ENCODE measurements around the gene HYAL3.
"Not testable (repeated sequence)": the region's sequence is repeated elsewhere in the genome, so short reads cannot be mapped to it uniquely, and the experiment has no call there.

Gene HYAL3

GRCh38 chr3:50284121-50284520 is 15.1 kb downstream of the HYAL3 start:
- not testable (repeated sequence) for H3K9ac ChIP-seq (ENCODE audit: low read length); H3K4me1 ChIP-seq (ENCODE audit: control insufficient read depth, insufficient read depth, low read length); H3K27me3 ChIP-seq (ENCODE audit: control insufficient read depth, insufficient read depth, low read length); H3K4me3 ChIP-seq (ENCODE audit: low read depth, low read length); H3K27ac ChIP-seq (ENCODE audit: low read depth, low read length); H3K9me3 ChIP-seq (ENCODE audit: control insufficient read depth, insufficient read depth, low read depth, low read length)
- peaks cover 29% of the 10 kb centered on the region for H3K36me3 ChIP-seq (ENCODE audit: control insufficient read depth, insufficient read depth, low read length)

DNA sequence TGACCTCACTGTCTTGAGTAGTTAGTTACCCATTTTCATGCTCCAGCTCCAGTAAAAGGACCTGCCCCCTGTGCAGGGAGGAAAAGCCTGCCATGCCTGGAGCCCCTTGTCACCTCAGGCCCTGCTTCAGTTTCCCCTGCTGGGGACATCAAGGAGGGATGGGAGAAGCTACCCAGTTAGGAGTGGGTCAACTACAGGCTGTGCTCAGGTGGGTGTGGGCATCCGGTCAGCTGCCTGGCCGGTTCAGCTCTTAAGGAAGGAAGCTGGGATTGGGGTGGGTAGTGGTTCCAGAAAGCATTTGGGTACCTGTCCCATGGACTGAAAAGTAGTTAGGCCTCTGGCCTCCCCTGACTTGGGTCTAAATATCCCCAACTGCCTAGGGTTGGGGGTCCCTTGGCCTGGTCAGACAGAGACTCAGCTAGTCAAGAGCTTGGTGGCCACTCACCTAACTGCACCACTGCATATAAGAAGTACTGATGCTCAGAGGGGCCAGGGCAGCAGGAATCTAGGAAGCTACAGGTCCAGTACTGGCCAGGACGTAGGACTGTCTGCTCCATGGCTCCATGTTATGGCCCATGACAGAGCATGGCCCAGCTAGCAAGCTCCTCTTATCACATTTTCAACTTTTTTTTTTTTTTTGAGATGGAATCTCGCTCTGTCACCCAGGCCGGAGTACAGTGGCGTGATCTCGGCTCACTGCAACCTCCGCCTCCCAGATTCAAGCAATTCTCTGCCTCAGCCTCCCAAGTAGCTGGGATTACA is 19.8 kb downstream of the HYAL3 start:
- no peak overlapping the region for H3K27ac ChIP-seq (ENCODE audit: low read depth, low read length)
- H3K9ac ChIP-seq (ENCODE audit: low read length): no peak overlapping the region
- H3K36me3 ChIP-seq (ENCODE audit: control insufficient read depth, insufficient read depth, low read length): no peaks in the 10 kb centered on the region
- peaks cover 12% of the 10 kb centered on the region for H3K4me1 ChIP-seq (ENCODE audit: control insufficient read depth, insufficient read depth, low read length)
- H3K27me3 ChIP-seq (ENCODE audit: control insufficient read depth, insufficient read depth, low read length): peaks cover 31% of the 10 kb centered on the region
- H3K4me3 ChIP-seq (ENCODE audit: low read depth, low read length): no peak overlapping the region
- H3K9me3 ChIP-seq (ENCODE audit: control insufficient read depth, insufficient read depth, low read depth, low read length): no peaks in the 10 kb centered on the region

GRCh38 chr3:50278880-50279224 is 20.4 kb downstream of the HYAL3 start, which contains the start of gene LSMEM2:
TSS of gene LSMEM2 (plus strand) at chr3:50279087. CDS start at chr3:50279114, 27 bp downstream.
- Histone ChIP-seq H3K4me3 (ENCODE audit: low read depth, low read length) (no peak within 1 kb of the TSS), H3K36me3 (ENCODE audit: control insufficient read depth, insufficient read depth, low read length) (no peaks in the 10 kb centered on the region), H3K4me1 (ENCODE audit: control insufficient read depth, insufficient read depth, low read length) (peaks cover 16% of the 10 kb centered on the region), H3K9ac (ENCODE audit: low read length) (no peak within 1 kb of the TSS), H3K27ac (ENCODE audit: low read depth, low read length) (no peak within 1 kb of the TSS), H3K27me3 (ENCODE audit: control insufficient read depth, insufficient read depth, low read length) (peaks cover 37% of the 10 kb centered on the region), H3K9me3 (ENCODE audit: control insufficient read depth, insufficient read depth, low read depth, low read length) (no peaks in the 10 kb centered on the region)

DNA sequence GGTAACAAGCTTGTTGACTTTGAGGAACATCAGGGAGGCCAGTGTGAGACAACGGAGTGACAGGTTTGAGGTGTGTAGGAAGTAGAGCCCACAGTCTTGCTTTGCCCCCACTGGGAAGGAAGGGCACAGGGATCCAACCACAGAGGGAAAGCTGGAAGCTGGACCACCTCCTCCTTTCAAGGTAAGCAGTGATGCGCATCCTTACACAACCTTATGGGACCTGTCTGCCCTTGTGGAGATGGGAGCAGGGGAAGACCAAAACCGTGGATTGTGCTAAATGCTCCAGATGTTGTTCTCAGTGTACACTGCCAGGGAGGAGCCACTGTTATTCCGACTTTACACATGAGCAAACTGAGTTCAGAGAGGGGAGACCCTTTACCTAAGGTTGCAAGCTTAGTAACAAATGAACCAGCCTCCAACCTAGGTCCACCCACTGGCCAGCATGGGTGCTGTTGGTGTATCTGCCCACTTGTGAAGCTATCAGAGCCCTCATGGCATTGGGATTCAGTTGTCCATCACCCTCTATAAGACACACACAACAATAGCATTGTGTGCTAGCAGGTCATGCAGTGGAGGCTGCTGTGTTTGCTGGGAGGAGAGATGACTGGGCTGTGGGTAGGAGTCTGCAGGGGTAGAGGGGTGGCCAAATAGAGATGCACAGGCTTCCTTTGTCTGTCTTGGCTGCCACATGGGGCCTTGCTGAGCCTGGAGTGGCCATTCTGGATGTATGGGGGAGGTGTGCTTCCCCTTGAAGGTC is 20.9 kb downstream of the HYAL3 start:
- H3K36me3 ChIP-seq (ENCODE audit: control insufficient read depth, insufficient read depth, low read length): no peaks in the 10 kb centered on the region
- no peak overlapping the region for H3K4me3 ChIP-seq (ENCODE audit: low read depth, low read length)
- peaks cover 42% of the 10 kb centered on the region for H3K27me3 ChIP-seq (ENCODE audit: control insufficient read depth, insufficient read depth, low read length)
- H3K9me3 ChIP-seq (ENCODE audit: control insufficient read depth, insufficient read depth, low read depth, low read length): no peaks in the 10 kb centered on the region
- H3K27ac ChIP-seq (ENCODE audit: low read depth, low read length): no peak overlapping the region
- no peak overlapping the region for H3K9ac ChIP-seq (ENCODE audit: low read length)
- peaks cover 18% of the 10 kb centered on the region for H3K4me1 ChIP-seq (ENCODE audit: control insufficient read depth, insufficient read depth, low read length)

GRCh38 chr3:50276762-50277101 is 22.5 kb downstream of the HYAL3 start:
- Histone ChIP-seq H3K27ac (ENCODE audit: low read depth, low read length) (no peak overlapping the region), H3K4me1 (ENCODE audit: control insufficient read depth, insufficient read depth, low read length) (peaks cover 23% of the 10 kb centered on the region), H3K27me3 (ENCODE audit: control insufficient read depth, insufficient read depth, low read length) (peaks cover 46% of the 10 kb centered on the region), H3K36me3 (ENCODE audit: control insufficient read depth, insufficient read depth, low read length) (no peaks in the 10 kb centered on the region), H3K9ac (ENCODE audit: low read length) (no peak overlapping the region), H3K9me3 (ENCODE audit: control insufficient read depth, insufficient read depth, low read depth, low read length) (no peaks in the 10 kb centered on the region), H3K4me3 (ENCODE audit: low read depth, low read length) (peak overlapping the region; percentile 60; the same call in 1 of the 2 replicates)

GRCh38 chr3:50275996-50276761 is 23.0 kb downstream of the HYAL3 start:
- Histone ChIP-seq H3K27me3 (ENCODE audit: control insufficient read depth, insufficient read depth, low read length) (peaks cover 46% of the 10 kb centered on the region), H3K9me3 (ENCODE audit: control insufficient read depth, insufficient read depth, low read depth, low read length) (no peaks in the 10 kb centered on the region), H3K36me3 (ENCODE audit: control insufficient read depth, insufficient read depth, low read length) (no peaks in the 10 kb centered on the region), H3K27ac (ENCODE audit: low read depth, low read length) (no peak overlapping the region), H3K9ac (ENCODE audit: low read length) (no peak overlapping the region), H3K4me1 (ENCODE audit: control insufficient read depth, insufficient read depth, low read length) (peaks cover 28% of the 10 kb centered on the region), H3K4me3 (ENCODE audit: low read depth, low read length) (peak overlapping the region; percentile 60; the same call in 1 of the 2 replicates)

- no peak overlapping the region for H3K27ac ChIP-seq (ENCODE audit: low read depth, low read length)
- H3K4me1 ChIP-seq (ENCODE audit: control insufficient read depth, insufficient read depth, low read length): peaks cover 30% of the 10 kb centered on the region
- peaks cover 46% of the 10 kb centered on the region for H3K27me3 ChIP-seq (ENCODE audit: control insufficient read depth, insufficient read depth, low read length)
- no peaks in the 10 kb centered on the region for H3K36me3 ChIP-seq (ENCODE audit: control insufficient read depth, insufficient read depth, low read length)
- H3K9me3 ChIP-seq (ENCODE audit: control insufficient read depth, insufficient read depth, low read depth, low read length): no peaks in the 10 kb centered on the region
- peak overlapping the region; percentile 60 for H3K4me3 ChIP-seq (ENCODE audit: low read depth, low read length)
- peak overlapping the region; percentile 58 for H3K9ac ChIP-seq (ENCODE audit: low read length)
These were observed 23.8 kb downstream of the HYAL3 start for GRCh38 chr3:50275141-50275995.

DNA sequence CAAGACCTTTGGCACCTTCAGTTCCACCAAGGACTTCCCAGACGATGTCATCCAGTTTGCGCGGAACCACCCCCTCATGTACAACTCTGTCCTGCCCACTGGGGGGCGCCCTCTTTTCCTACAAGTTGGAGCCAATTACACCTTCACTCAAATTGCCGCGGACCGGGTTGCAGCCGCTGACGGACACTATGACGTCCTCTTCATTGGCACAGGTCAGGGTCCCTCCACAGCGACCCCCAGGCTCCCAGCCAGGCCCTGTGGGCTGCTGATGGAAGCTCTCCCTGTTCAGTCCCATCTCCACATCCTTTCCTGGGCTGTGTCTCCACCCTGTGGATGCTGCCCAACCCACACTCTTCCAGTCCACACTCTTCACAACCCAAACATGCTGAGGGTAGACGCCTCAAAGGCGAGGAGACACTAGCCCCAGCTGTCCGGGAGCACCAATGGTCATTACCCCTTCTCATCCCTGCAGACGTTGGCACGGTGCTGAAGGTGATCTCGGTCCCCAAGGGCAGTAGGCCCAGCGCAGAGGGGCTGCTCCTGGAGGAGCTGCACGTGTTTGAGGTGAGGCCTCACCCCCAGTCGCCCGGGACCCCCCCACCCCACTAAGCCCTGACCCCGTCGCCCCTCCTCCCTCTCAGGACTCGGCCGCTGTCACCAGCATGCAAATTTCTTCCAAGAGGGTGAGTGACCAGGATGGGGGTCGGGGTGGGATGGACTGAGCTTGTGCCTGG is 24.7 kb downstream of the HYAL3 start:
- Histone ChIP-seq H3K9me3 (ENCODE audit: control insufficient read depth, insufficient read depth, low read depth, low read length) (no peaks in the 10 kb centered on the region), H3K4me3 (ENCODE audit: low read depth, low read length) (peak overlapping the region; percentile 60), H3K36me3 (ENCODE audit: control insufficient read depth, insufficient read depth, low read length) (no peaks in the 10 kb centered on the region), H3K27me3 (ENCODE audit: control insufficient read depth, insufficient read depth, low read length) (peaks cover 46% of the 10 kb centered on the region), H3K4me1 (ENCODE audit: control insufficient read depth, insufficient read depth, low read length) (peaks cover 36% of the 10 kb centered on the region), H3K27ac (ENCODE audit: low read depth, low read length) (no peak overlapping the region), H3K9ac (ENCODE audit: low read length) (no peak overlapping the region)

- no peak overlapping the region for H3K27ac ChIP-seq (ENCODE audit: low read depth, low read length)
- H3K36me3 ChIP-seq (ENCODE audit: control insufficient read depth, insufficient read depth, low read length): no peaks in the 10 kb centered on the region
- H3K27me3 ChIP-seq (ENCODE audit: control insufficient read depth, insufficient read depth, low read length): peaks cover 46% of the 10 kb centered on the region
- no peak overlapping the region for H3K9ac ChIP-seq (ENCODE audit: low read length)
- no peak overlapping the region for H3K4me3 ChIP-seq (ENCODE audit: low read depth, low read length)
- peaks cover 44% of the 10 kb centered on the region for H3K4me1 ChIP-seq (ENCODE audit: control insufficient read depth, insufficient read depth, low read length)
- no peaks in the 10 kb centered on the region for H3K9me3 ChIP-seq (ENCODE audit: control insufficient read depth, insufficient read depth, low read depth, low read length)
These were observed 25.5 kb downstream of the HYAL3 start for GRCh38 chr3:50273689-50274065.
